ENCODE results near the gene DGKG.

Gene DGKG

GRCh38 chr3:186166491-186167288 lies 195.3 kb downstream of the DGKG start:
- no peak for DNase-seq

GRCh38 chr3:186166036-186166435 lies 196.0 kb downstream of the DGKG start:
- DNase-seq = no peak

GRCh38 chr3:186165331-186165730 lies 196.7 kb downstream of the DGKG start:
- no peak for DNase-seq

- no peak for DNase-seq
Observed at GRCh38 chr3:186164696-186165095, 197.3 kb downstream of the DGKG start.

- no peak for DNase-seq
Observed at GRCh38 chr3:186162221-186162620, 199.8 kb downstream of the DGKG start.

GRCh38 chr3:186160691-186161243 lies 201.3 kb downstream of the DGKG start:
- no peak for DNase-seq

GRCh38 chr3:186154641-186155040 lies 207.4 kb downstream of the DGKG start:
- no peak for DNase-seq

GRCh38 chr3:186152889-186153292 lies 209.1 kb downstream of the DGKG start:
- DNase-seq = peak; percentile 39

GRCh38 chr3:186152361-186152798 lies 209.7 kb downstream of the DGKG start:
- peak; percentile 10 for DNase-seq

- peak; percentile 19 for DNase-seq
Observed at GRCh38 chr3:186151077-186151971, 210.7 kb downstream of the DGKG start.

GRCh38 chr3:186150041-186150830 lies 211.8 kb downstream of the DGKG start:
- no peak for DNase-seq

- no peak for DNase-seq
Observed at GRCh38 chr3:186149319-186149960, 212.6 kb downstream of the DGKG start.

- DNase-seq = no peak
Observed at GRCh38 chr3:186144257-186144656, 217.8 kb downstream of the DGKG start.

GRCh38 chr3:186143250-186143649 lies 218.8 kb downstream of the DGKG start:
- no peak for DNase-seq

GRCh38 chr3:186142393-186142932 lies 219.6 kb downstream of the DGKG start:
- DNase-seq = no peak

- no peak for DNase-seq
Observed at GRCh38 chr3:186141790-186142189, 220.2 kb downstream of the DGKG start.

- DNase-seq = no peak
Observed at GRCh38 chr3:186138272-186138981, 223.6 kb downstream of the DGKG start.

- DNase-seq = no peak
Observed at GRCh38 chr3:186137051-186137685, 224.9 kb downstream of the DGKG start.

GRCh38 chr3:186133980-186134379 lies 228.1 kb downstream of the DGKG start:
- no peak for DNase-seq

- no peak for DNase-seq
Observed at GRCh38 chr3:186132487-186132886, 229.5 kb downstream of the DGKG start.

GRCh38 chr3:186129206-186129605 lies 232.8 kb downstream of the DGKG start:
- DNase-seq = no peak
